AML-193 (cell line): Measurements from ENCODE around the gene LRRC59.
A peak's percentile ranks its signal among the peaks of the same experiment; 100 is the strongest.
"Not testable (repeated sequence)": the region's sequence is repeated elsewhere in the genome, so short reads cannot be mapped to it uniquely, and the experiment has no call there.

Experiments used
- DNase-seq, 2 experiments: peaks; one replicate each; lab custom pipeline; 2025; lab: John Stamatoyannopoulos, UW

Gene LRRC59

GRCh38 chr17:50397111-50397918 lies at the start of gene LRRC59:
Gene LRRC59 (minus strand): TSS chr17:50397523. CDS start chr17:50397317, 206 bp downstream.
- peak; percentile 84 for DNase-seq

- no peak for DNase-seq
Measured at GRCh38 chr17:50445730-50446325, 48.5 kb upstream of the LRRC59 start.

DNA sequence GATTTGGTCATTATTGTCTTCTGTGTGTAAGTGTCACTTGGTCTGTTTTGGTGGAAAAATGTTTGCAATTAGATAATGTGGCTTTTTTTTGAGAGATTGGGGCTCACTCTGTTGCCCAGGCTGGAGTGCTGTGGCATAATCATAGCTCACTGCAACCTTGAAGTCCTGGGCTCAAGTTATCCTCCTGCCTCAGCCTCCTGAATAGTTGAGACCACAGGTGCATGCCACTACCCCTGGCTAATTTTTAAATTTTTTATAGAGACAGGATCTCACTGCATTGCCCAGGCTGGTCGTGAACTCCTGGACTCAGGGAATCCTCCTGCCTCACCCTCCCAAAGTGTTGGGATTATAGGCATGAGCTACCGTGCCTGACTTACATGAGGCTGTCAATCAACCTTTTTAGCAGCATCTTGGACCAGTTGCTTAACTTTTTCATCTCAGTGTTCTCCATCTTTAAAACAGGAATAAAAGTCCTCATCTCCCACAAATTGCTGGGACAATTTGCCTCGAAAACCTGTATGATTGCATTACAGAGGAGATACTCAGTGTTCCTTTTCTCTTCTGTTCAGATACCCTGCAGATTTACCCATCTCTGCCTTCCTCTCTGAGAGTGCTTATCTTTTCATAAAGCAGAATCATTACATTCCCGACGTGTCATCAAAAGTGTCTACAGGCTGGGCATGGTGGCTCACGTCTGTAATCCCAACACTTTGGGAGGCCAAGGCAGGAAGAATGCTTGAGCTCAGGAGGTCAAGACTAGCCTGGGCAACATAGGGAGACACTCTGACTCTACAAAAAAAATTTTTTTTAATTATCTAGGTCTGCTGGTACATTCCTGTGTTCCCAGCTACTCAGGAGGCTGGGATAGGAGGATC lies 47.8 kb upstream of the LRRC59 start:
- no peak for DNase-seq

GRCh38 chr17:50443505-50443974 lies 46.2 kb upstream of the LRRC59 start:
- no peak for DNase-seq

- no peak for DNase-seq
Measured at GRCh38 chr17:50440838-50441829, 43.8 kb upstream of the LRRC59 start.

- no peak for DNase-seq
Measured at GRCh38 chr17:50440172-50440837, 43.0 kb upstream of the LRRC59 start.

DNA sequence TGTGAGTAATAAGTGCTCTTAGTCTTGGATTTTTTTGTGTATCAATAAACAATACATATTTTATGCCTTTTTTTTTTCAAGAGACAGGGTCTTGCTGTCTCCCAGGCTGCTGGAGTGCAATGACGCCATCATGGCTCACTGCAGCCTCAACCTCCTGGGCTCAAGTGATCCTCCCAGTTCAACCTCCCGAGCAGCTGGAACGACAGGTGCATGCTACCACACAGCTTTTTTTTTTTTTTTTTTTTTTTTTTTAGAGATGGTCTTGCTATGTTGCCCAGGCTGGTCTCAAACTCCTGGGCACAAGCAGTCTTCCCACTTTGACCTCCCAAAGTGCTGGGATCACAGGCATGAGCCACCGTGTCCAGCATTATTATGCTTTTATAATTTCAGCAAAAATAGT lies 41.7 kb upstream of the LRRC59 start:
- no peak for DNase-seq

- no peak for DNase-seq
Measured at GRCh38 chr17:50437409-50437808, 40.1 kb upstream of the LRRC59 start.

GRCh38 chr17:50432125-50432762 lies 34.9 kb upstream of the LRRC59 start:
- DNase-seq, result no peak

DNA sequence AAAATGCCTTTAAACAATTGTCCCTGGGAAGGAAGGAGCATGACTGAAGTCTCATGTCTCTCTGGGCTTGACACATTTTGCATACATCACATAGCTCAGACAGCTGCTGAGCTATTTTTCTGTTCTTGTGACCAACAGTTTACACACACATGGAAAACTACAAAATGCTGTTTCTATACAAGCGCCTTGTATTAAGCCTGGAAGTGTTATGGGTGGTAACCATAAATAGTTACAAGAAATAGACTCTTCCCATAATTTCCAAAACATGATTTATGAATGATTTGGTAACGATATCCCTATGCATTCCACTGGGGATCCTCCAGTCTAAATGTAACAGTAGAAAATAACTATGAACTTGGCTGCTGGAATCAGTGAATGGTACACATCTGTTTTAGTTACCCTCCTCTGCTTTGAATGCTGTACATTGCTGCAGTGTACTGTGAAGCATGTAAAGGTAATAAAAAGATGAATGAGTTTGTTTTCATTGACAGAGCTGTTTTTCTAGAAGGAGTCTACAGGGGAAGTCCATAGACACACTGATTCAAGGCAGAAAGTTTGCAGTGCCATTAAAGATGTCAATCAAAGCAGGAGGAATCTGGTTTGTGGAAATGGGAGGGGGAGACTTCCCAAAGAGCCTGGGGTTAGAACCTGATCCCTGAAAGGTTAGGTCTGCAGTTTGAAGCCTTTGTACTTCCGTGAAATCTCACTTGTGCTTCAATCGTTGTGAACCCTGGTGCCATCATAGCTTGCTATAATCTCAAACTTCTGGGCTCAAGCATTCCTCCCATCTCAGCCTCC lies 33.7 kb upstream of the LRRC59 start:
- DNase-seq, result no peak

DNA sequence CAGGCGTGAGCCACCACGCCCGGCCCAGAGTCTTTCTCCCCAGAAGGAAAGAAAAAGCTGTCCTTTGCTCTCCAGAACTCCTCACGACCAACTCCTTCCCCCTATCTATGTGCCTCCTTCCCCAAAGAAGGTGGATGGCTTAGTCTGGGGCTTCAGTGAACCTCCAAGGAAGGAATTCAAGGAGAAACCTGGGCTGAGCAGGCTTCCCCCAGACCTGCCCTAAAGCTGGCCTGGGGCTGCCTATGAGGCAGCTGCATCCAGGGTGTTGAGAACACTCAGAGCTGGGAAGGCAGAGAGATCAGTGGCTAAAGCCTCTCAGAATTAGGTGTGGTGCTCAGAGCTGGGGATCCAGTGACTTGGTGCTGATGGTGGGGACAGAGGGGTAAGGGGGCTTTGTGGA lies 32.5 kb upstream of the LRRC59 start:
- DNase-seq, result no peak

DNA sequence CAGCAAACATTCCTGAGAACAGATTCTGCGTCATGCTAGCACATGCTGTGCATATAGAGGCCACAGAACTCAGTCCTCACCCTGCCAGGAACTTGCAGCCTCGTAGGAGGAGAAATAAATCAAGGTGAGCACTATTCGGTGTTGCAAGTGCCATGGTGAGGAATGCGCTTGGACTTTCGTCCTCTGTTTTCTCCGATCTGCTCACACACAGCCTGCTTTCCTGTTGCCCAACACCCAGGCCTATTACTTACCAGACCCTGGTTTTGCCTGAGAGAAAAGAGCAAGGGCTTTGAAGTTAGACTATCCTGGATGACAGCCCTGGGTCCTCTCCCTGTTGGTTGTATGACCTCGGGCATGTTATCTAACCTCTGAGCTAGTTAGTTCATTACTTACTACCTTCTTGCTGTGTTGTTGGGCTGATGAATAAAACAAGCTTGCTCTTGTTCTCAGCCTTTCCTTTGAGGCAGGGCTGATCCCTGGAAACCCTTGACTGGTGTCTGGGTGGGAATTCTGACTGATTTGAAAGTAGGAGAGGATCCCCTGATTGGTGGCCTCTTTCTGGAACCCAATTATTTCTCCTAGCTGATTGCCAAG lies 31.6 kb upstream of the LRRC59 start:
- DNase-seq, result no peak

- not testable (repeated sequence) for DNase-seq
Measured at GRCh38 chr17:50428126-50428525, 30.8 kb upstream of the LRRC59 start.

- peak; percentile 51 to 62 for DNase-seq
Measured at GRCh38 chr17:50426814-50427787, 29.8 kb upstream of the LRRC59 start.

GRCh38 chr17:50426472-50426782 lies 29.1 kb upstream of the LRRC59 start:
- DNase-seq, result no peak

DNA sequence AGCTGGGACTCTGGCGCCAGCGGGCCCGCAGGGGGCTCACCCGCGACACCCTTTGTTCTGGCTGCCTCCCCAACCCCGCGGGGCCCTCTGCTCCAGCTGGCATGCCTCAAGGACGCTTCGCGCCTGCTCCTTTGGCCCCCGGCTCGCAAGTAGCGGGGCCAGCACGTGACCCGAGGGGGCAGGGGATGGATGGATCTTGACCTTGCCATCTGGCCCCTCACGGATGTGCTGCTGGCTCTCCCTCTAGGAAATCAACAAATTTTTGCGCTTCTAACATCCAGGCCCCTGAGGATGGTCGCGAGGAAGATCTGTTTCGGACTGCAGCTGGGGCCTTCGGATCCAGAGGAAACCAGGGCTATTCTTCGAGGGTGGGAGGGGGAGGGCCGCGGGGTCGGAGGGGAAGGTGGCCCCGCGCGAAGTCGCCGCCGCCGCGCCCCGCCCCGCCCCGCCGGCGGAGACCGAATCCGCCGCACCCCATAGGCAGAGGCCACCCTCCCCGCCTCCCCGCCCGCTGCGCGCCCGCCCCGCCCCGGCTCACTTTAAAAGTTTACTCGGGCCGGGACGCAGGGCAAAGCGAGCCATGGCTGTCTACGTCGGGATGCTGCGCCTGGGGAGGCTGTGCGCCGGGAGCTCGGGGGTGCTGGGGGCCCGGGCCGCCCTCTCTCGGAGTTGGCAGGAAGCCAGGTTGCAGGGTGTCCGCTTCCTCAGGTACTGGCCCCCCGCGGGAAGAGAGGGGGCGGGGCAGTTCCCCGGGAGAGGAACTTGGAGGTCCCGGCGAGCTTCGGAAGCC lies 28.6 kb upstream of the LRRC59 start, which contains the start of gene ACSF2:
ACSF2 (plus strand) TSS at position 537 of the 790 bp plus-strand sequence; CDS start at position 581, 44 bp downstream.
- peak; percentile 43 to 61 for DNase-seq
